Measurements from ENCODE around the gene GPAM.

GRCh38 chr10:112225771-112226438 is 42.3 kb upstream of the GPAM start:
- TF ChIP-seq TARDBP (IDR thresholded peaks at IDR 0.05): no peak
- no peak for TF ChIP-seq ARNT (IDR thresholded peaks at IDR 0.05)
- TF ChIP-seq SP1 (IDR thresholded peaks at IDR 0.05): no peak
- no peak for TF ChIP-seq FOXM1 (IDR thresholded peaks at IDR 0.05; ENCODE audit: borderline replicate concordance)
- TF ChIP-seq CTBP1 (IDR thresholded peaks at IDR 0.05; ENCODE audit: borderline replicate concordance): no peak
- no peak for TF ChIP-seq BHLHE40 (IDR thresholded peaks at IDR 0.05; ENCODE audit: borderline replicate concordance)
- TF ChIP-seq HDGF (IDR thresholded peaks at IDR 0.05; ENCODE audit: borderline replicate concordance): no peak
- no peak for TF ChIP-seq ELF4 (IDR thresholded peaks at IDR 0.05)
- no peak for TF ChIP-seq L3MBTL2 (conservative IDR thresholded peaks at IDR 0.05)
- TF ChIP-seq NFRKB (IDR thresholded peaks at IDR 0.05): no peak
- TF ChIP-seq FOXA1 (IDR thresholded peaks at IDR 0.05): no peak

Measured in HEK293T (cell line).